SK-N-MC (cell line): ENCODE measurements around the gene MYO5A.

Experiments
- EZH2 ChIP-seq: fragments of 200-600 bp; sonication (generic); IDR thresholded peaks from one replicate; pipeline ENCODE4 v1.6.1; 2017; ENCODE audit warnings: antibody characterized with exemption
- POLR2AphosphoS5 ChIP-seq: IDR thresholded peaks from 2 replicates; pipeline ENCODE4 v1.6.1; 2012; ENCODE audit warnings: mild to moderate bottlenecking, low read depth, low read length, borderline replicate concordance

- TF ChIP-seq EZH2 (no peak), POLR2AphosphoS5 (no peak)
These were observed 48.0 kb upstream of the MYO5A start for GRCh38 chr15:52576692-52577091.
